K562 (cell line): ENCODE data around the gene REXO2. TPM values are rescaled to one million over a fixed set of nuclear protein-coding genes. Genes with fewer than 3 reads are reported as not detected.
A peak's percentile ranks its signal among the peaks of the same experiment; 100 is the strongest.

Experiments used
- BCLAF1 ChIP-seq, 2 experiments: fragments of 450-650 bp in 1 of 2; IDR thresholded peaks; 2 replicates each; pipeline ENCODE4 v1.6.1; 2011 to 2017; ENCODE audit warnings: low read depth in 2 of 2, antibody characterized with exemption in 1 of 2, borderline replicate concordance in 1 of 2, low read length in 1 of 2, mild to moderate bottlenecking in 1 of 2, mixed read lengths in 1 of 2; ENCODE audit not compliant: control insufficient read depth in 1 of 2
- CREB3 ChIP-seq: fragments of 450-650 bp; conservative IDR thresholded peaks from 2 replicates; pipeline ENCODE4 v1.6.1; 2016; ENCODE audit warnings: missing genetic modification characterization, low read depth, mild to moderate bottlenecking, missing compliant biosample characterization, moderate library complexity
- CTBP1 ChIP-seq: fragments of 450-650 bp; IDR thresholded peaks from 2 replicates; pipeline ENCODE4 v1.6.1; 2016; ENCODE audit warnings: borderline replicate concordance
- EHMT2 ChIP-seq: fragments of 450-650 bp; IDR thresholded peaks from 2 replicates; pipeline ENCODE4 v1.6.1; 2018; ENCODE audit warnings: antibody characterized with exemption
- EP300 ChIP-seq: IDR thresholded peaks from 2 replicates; pipeline ENCODE4 v1.6.1; 2012; ENCODE audit warnings: low read length, improper control_type of control experiment
- ESRRB ChIP-seq: fragments of 250-450 bp; sonication (Bioruptor Pico); IDR thresholded peaks from 2 replicates; pipeline ENCODE4 v1.5.0; 2020; ENCODE audit warnings: mild to moderate bottlenecking, moderate library complexity, borderline replicate concordance
- ETV1 ChIP-seq: fragments of 450-650 bp; conservative IDR thresholded peaks from 2 replicates; pipeline ENCODE4 v1.6.1; 2016; ENCODE audit warnings: missing genetic modification characterization, control low read depth, low read depth, missing compliant biosample characterization
- ETV6 ChIP-seq, 3 experiments: fragments of 150-350 bp in 1 of 3; sonication (generic) in 1 of 3; formaldehyde crosslinking in 1 of 3; IDR thresholded peaks; 2 replicates each; pipeline versions ENCODE4 v1.6.1 to v1.8.0; 2014 to 2022; ENCODE audit warnings: borderline replicate concordance in 2 of 3, low read depth in 2 of 3, antibody characterized with exemption in 1 of 3, low read length in 1 of 3, mild to moderate bottlenecking in 1 of 3, missing genetic modification reagents in 1 of 3
- FOXJ2 ChIP-seq: fragments of 200-800 bp; sonication (Bioruptor generic); IDR thresholded peaks from 2 replicates; pipeline ENCODE4 v1.6.1; 2016; ENCODE audit warnings: missing genetic modification characterization, missing compliant biosample characterization
- HEY1 ChIP-seq: fragments of 250-450 bp; sonication (Bioruptor Pico); IDR thresholded peaks from 2 replicates; pipeline ENCODE4 v1.5.0; 2020; ENCODE audit warnings: mild to moderate bottlenecking, moderate library complexity, borderline replicate concordance
- KHSRP ChIP-seq: fragments of 450-650 bp; IDR thresholded peaks from 2 replicates; pipeline ENCODE4 v1.6.1; 2017
- MAFF ChIP-seq: IDR thresholded peaks from 2 replicates; pipeline ENCODE4 v1.6.1; 2012; ENCODE audit warnings: low read length, improper control_type of control experiment
- MXI1 ChIP-seq: IDR thresholded peaks from 2 replicates; pipeline ENCODE4 v1.6.1; 2011; ENCODE audit warnings: low read depth, mild to moderate bottlenecking, improper control_type of control experiment, low read length
- SETDB1 ChIP-seq: IDR thresholded peaks from one replicate; pipeline ENCODE4 v1.6.1; 2012; ENCODE audit warnings: low read length, control low read depth, inconsistent platforms
- TAF1 ChIP-seq: IDR thresholded peaks from 2 replicates; pipeline ENCODE4 v1.6.1; 2011; ENCODE audit warnings: mild to moderate bottlenecking, low read length, moderate library complexity; ENCODE audit not compliant: insufficient read depth, control insufficient read depth, severe bottlenecking; ENCODE audit errors: extremely low read depth
- ZNF395 ChIP-seq: fragments of 200-800 bp; sonication (Bioruptor generic); IDR thresholded peaks from 2 replicates; pipeline ENCODE4 v1.6.1; 2017; ENCODE audit warnings: missing genetic modification characterization, missing compliant biosample characterization
- ZNF408 ChIP-seq: fragments of 250-450 bp; sonication (Bioruptor Pico); IDR thresholded peaks from 2 replicates; pipeline ENCODE4 v1.4.0; 2020; ENCODE audit warnings: low read depth, mild to moderate bottlenecking, moderate library complexity
- ZNF592 ChIP-seq: fragments of 450-650 bp; IDR thresholded peaks from 2 replicates; pipeline ENCODE4 v1.6.1; 2017; ENCODE audit warnings: antibody characterized with exemption, mild to moderate bottlenecking
- polyA plus RNA-seq, 8 experiments: library from polyadenylated mRNA; depleted of rRNA in 4 of 8; stranded (reverse) in 5 of 8; unstranded in 3 of 8; fragments of >200 nt; fragmentation: Nextera tagmentation in 2 of 8; fragmentation: Illumina TruSeq in 1 of 8; extraction: Ambion mirVana in 2 of 8; extraction: Trizol in 1 of 8; gene quantifications; 2 replicates each; pipeline versions ENCODE4 v1.2.1 to v1.2.3, GENCODE V29; 2011 to 2014; ENCODE audit warnings: inconsistent platforms in 1 of 8, missing spikeins in 1 of 8
- total RNA-seq, 7 experiments: library from RNA; depleted of rRNA in 6 of 7; stranded (reverse); fragments of >200 nt in 6 of 7; fragmentation: Illumina TruSeq in 2 of 7; extraction: Trizol in 2 of 7; gene quantifications; 2 replicates each; pipeline versions ENCODE4 v1.2.1 to v1.2.3, GENCODE V29; 2011 to 2021; ENCODE audit warnings: low replicate concordance in 1 of 7

Gene REXO2
- total and polyA plus RNA-seq, 9 of the 15 experiments (the other 6 are each of a cell fraction or from before 2014, with no cell fraction given), result 143 to 370 (median 193) TPM

- TF ChIP-seq HEY1 (CRISPR knock-in tag), result no peak
- no peak for TF ChIP-seq KHSRP
- TF ChIP-seq CREB3, result no peak
- TF ChIP-seq ETV1 (tag), result 0 out of 2 replicates have a peak, but pooled peaks have one; percentile 17
- TF ChIP-seq ETV6 (IDR thresholded peaks at IDR 0.05; ENCODE audit: borderline replicate concordance in 1 of 2, low read depth in 2 of 2, low read length in 1 of 2), result no peak
- TF ChIP-seq ETV6 (CRISPR knock-in tag; IDR thresholded peaks at IDR 0.05; ENCODE audit: borderline replicate concordance), result no peak
- TF ChIP-seq SETDB1, result no peak
- no peak for TF ChIP-seq MXI1
- TF ChIP-seq MAFF, result no peak
- no peak for TF ChIP-seq TAF1
- TF ChIP-seq ZNF592, result peak; percentile 59; the same call in 1 of the 2 replicates
- 0 out of 2 replicates have a peak, but pooled peaks have one; percentile 20 for TF ChIP-seq ZNF395 (CRISPR knock-in tag)
- peak; percentile 17; the same call in 1 of the 2 replicates for TF ChIP-seq EP300
- TF ChIP-seq ZNF408, result no peak
- no peak for TF ChIP-seq EHMT2
- peak; percentile 43; the same call in 1 of the 2 replicates for TF ChIP-seq FOXJ2
- TF ChIP-seq ESRRB (CRISPR knock-in tag), result no peak
- no peak for TF ChIP-seq CTBP1
- TF ChIP-seq BCLAF1 (IDR thresholded peaks at IDR 0.05; ENCODE audit: borderline replicate concordance in 1 of 2, control insufficient read depth in 1 of 2, low read depth in 2 of 2, low read length in 1 of 2), result no peak
Observed at GRCh38 chr11:114447892-114448291, 8.6 kb downstream of the REXO2 start (continued).
